ENCODE data around the gene EID2. TPM values are rescaled to one million over a fixed set of nuclear protein-coding genes. Genes with fewer than 3 reads are reported as not detected.

The EID2 gene
- total and polyA plus RNA-seq, 2 of the 8 experiments (the other 6 are each of a cell fraction or from before 2014, with no cell fraction given) = 7.8 to 29.6 TPM

DNA sequence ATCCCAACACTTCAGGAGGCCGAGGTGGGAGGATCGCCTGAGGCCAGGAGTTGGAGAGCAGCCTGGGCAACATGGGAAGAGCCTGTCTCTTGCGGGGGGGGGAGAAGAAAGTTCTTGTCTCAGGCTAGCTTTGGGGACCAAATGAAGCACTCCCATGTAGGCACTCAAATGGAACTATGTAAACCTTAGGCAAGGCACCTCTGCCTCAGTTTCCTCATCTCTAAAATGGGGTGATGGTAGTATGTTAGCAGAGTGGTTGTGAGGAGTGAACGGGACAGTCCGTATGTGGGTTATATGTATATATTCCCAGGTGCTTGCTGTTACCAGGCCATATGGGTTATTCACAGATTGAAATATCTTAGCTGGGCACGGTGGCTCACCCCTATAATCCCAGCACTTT lies 47.7 kb downstream of the EID2 start:
- Histone ChIP-seq H3K56ac (replicated peaks; ENCODE audit: insufficient read length, low read depth, low read length) (no peak overlapping the region), H4K20me1 (replicated peaks in 1 of 2; ENCODE audit: control insufficient read depth in 1 of 2, insufficient read depth in 2 of 2, low read length in 2 of 2) (peaks cover 0 to 2% of the 10 kb centered on the region in 2 experiments), H3K27ac (ENCODE audit: low read depth, low read length) (no peak overlapping the region), H3K4me3 (ENCODE audit: extremely low read depth in 1 of 4, insufficient read depth in 2 of 4, low read depth in 3 of 4, low read length in 4 of 4) (no peak overlapping the region), H3K4me2 (ENCODE audit: insufficient read depth in 1 of 2, low read depth in 2 of 2, low read length in 2 of 2) (no peak overlapping the region), H2AFZ (ENCODE audit: low read length) (no peak overlapping the region), H3K27me3 (replicated peaks in 1 of 4; ENCODE audit: control insufficient read depth in 3 of 4, extremely low read depth in 1 of 4, insufficient read depth in 3 of 4, low read length in 3 of 4) (no peaks in the 10 kb centered on the region), H3K79me2 (ENCODE audit: control insufficient read depth in 1 of 2, insufficient read depth in 2 of 2, low read length in 2 of 2) (no peaks in the 10 kb centered on the region), H3K23me2 (ENCODE audit: low read depth, low read length) (no peaks in the 10 kb centered on the region), H2AK5ac (ENCODE audit: low read depth, low read length) (no peak overlapping the region), H4K5ac (ENCODE audit: insufficient read length, low read depth, low read length) (no peak overlapping the region), H3K4ac (replicated peaks; ENCODE audit: insufficient read length, low read depth, low read length) (no peak overlapping the region), H3K9me3 (ENCODE audit: insufficient read depth in 2 of 2, low read depth in 1 of 2, low read length in 1 of 2) (no peaks in the 10 kb centered on the region), H2BK20ac (ENCODE audit: low read length) (no peak overlapping the region), H4K91ac (replicated peaks; ENCODE audit: insufficient read length, low read length) (no peak overlapping the region), H3K23ac (ENCODE audit: insufficient read length) (no peak overlapping the region), H3K79me1 (ENCODE audit: low read depth, low read length) (no peaks in the 10 kb centered on the region), H2BK5ac (ENCODE audit: low read depth, low read length) (no peak overlapping the region), H3K9ac (replicated peaks in 1 of 4; ENCODE audit: extremely low read depth in 1 of 4, low read depth in 3 of 4, low read length in 3 of 4) (no peak overlapping the region), H2BK120ac (replicated peaks; ENCODE audit: low read depth, low read length) (no peak overlapping the region), H3K14ac (ENCODE audit: insufficient read length) (no peak overlapping the region), H4K8ac (ENCODE audit: extremely low read depth, insufficient read depth, low read length) (no peak overlapping the region), H2BK15ac (ENCODE audit: low read length) (no peak overlapping the region), H3K18ac (ENCODE audit: extremely low read depth, low read length) (no peak overlapping the region), H3K36me3 (ENCODE audit: control insufficient read depth in 2 of 4, insufficient read depth in 4 of 4, low read length in 3 of 4) (peaks cover 7 to 37% (median 25%) of the 10 kb centered on the region in 4 experiments; a peak in 6 of 8 replicates), H3K4me1 (replicated peaks in 1 of 4; ENCODE audit: control insufficient read depth in 3 of 4, insufficient read depth in 4 of 4, low read length in 3 of 4) (peaks cover 0 to 2% (median 0%) of the 10 kb centered on the region in 4 experiments; a peak in 2 of 7 replicates), H2BK12ac (ENCODE audit: low read depth, low read length) (no peak overlapping the region)
- ChIA-PET CTCF (ENCODE audit: partially characterized antibody) (interaction anchor here (0.8 to 1.4 kb wide), 3 partner anchors 9 to 41 kb away, joined by 3 to 5 read pairs (median 3); partner anchors contain the start of gene EID2B), POLR2A (ENCODE audit: partially characterized antibody) (interaction anchor here (0.6 to 11.1 kb wide), 13 partner anchors 8 to 129 kb away, joined by 3 to 96 read pairs (median 3); partner anchors contain the start of genes EID2B, SELENOV and TIMM50)
- DNase-seq (ENCODE audit: low read depth in 1 of 2, low spot score in 2 of 2) (no peak), FAIRE-seq (no peak)
- TF ChIP-seq BCL11A (IDR thresholded peaks at IDR 0.05; ENCODE audit: low read depth in 2 of 2, low read length in 2 of 2) (no peak), SIRT6 (IDR thresholded peaks at IDR 0.05; ENCODE audit: low read length) (no peak), POU5F1 (IDR thresholded peaks at IDR 0.05; ENCODE audit: low read depth, low read length) (no peak), TEAD4 (IDR thresholded peaks at IDR 0.05; ENCODE audit: low read depth, low read length) (no peak), KDM5A (IDR thresholded peaks at IDR 0.05; ENCODE audit: low read length) (no peak), TCF12 (IDR thresholded peaks at IDR 0.05; ENCODE audit: low read depth, low read length) (no peak), RFX5 (IDR thresholded peaks at IDR 0.05; ENCODE audit: borderline replicate concordance, low read depth, low read length) (no peak), MAFK (IDR thresholded peaks at IDR 0.05; ENCODE audit: low read depth, low read length) (no peak), PHF8 (conservative IDR thresholded peaks at IDR 0.05; ENCODE audit: low read depth, low read length) (no peak), TAF7 (optimal IDR thresholded peaks at IDR 0.05; ENCODE audit: borderline replicate concordance, low read depth, low read length) (no peak), ASH2L (IDR thresholded peaks at IDR 0.05; ENCODE audit: low read length) (no peak), CEBPB (IDR thresholded peaks at IDR 0.05; ENCODE audit: low read depth, low read length) (no peak), YY1 (IDR thresholded peaks at IDR 0.05; ENCODE audit: low read depth, low read length) (no peak), TAF1 (IDR thresholded peaks at IDR 0.05; ENCODE audit: low read depth, low read length) (no peak)
- 93% methylated on average over 6 of the region's 6 CpGs; no CpG with 5 or more reads in 1 of the 2 experiments for WGBS, 2 experiments (ENCODE audit: extremely low coverage in 1 of 2, insufficient coverage in 1 of 2, insufficient read length in 1 of 2, insufficient replicate concordance in 2 of 2, low coverage in 1 of 2, low lambda C conversion rate in 2 of 2, missing lambda C conversion rate in 1 of 2)
